IPS-15b (cell line): ENCODE data around the gene SF3A1.

Source experiments
- H3K27me3 ChIP-seq: one replicate; pipeline ENCODE4 v1.6.1; 2013; ENCODE audit warnings: low read length; ENCODE audit not compliant: control insufficient read depth, insufficient read depth
- H3K36me3 ChIP-seq: one replicate; pipeline ENCODE4 v1.6.1; 2013; ENCODE audit warnings: low read length; ENCODE audit not compliant: control insufficient read depth, insufficient read depth
- H3K4me1 ChIP-seq: one replicate; pipeline ENCODE4 v1.6.1; 2013; ENCODE audit warnings: mild to moderate bottlenecking, low read length; ENCODE audit not compliant: control insufficient read depth, insufficient read depth
- H3K4me3 ChIP-seq: one replicate; pipeline ENCODE4 v1.5.1; 2013; ENCODE audit warnings: low read depth, low read length
- H3K9ac ChIP-seq: one replicate; pipeline ENCODE4 v1.6.1; 2013; ENCODE audit warnings: low read depth, mild to moderate bottlenecking, low read length
- H3K9me3 ChIP-seq: one replicate; pipeline ENCODE4 v1.6.1; 2013; ENCODE audit warnings: mild to moderate bottlenecking, low read length; ENCODE audit not compliant: control insufficient read depth, insufficient read depth

The SF3A1 gene

GRCh38 chr22:30315962-30316576, 40.6 kb downstream of the SF3A1 start:
- H3K36me3 ChIP-seq = no peaks in the 10 kb centered on the region
- no peak overlapping the region for H3K9ac ChIP-seq
- H3K4me3 ChIP-seq = no peak overlapping the region
- no peaks in the 10 kb centered on the region for H3K9me3 ChIP-seq
- H3K4me1 ChIP-seq = no peaks in the 10 kb centered on the region
- no peaks in the 10 kb centered on the region for H3K27me3 ChIP-seq

DNA sequence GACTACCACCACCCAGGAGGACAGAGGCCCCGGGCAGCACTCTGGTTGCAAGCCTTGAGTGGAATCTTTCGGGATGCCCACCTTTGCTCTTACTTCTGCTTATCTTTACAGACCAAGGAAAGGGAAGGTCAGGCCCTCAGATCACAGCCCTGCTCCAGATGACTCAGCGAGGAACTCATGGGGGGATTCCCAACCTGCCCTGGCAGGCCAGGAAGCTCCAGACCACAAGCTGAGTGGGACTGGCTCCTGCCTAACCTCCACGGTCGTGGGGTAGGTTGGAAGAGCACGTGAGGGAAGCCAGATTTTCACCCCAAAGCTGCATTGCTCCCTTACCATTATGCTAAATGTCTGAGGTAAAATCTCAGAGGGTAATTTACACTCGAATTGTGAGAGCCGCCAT, 41.8 kb downstream of the SF3A1 start:
- Histone ChIP-seq H3K4me3 (no peak overlapping the region), H3K9ac (no peak overlapping the region), H3K4me1 (peaks cover 3% of the 10 kb centered on the region), H3K27me3 (no peaks in the 10 kb centered on the region), H3K9me3 (no peaks in the 10 kb centered on the region), H3K36me3 (no peaks in the 10 kb centered on the region)

DNA sequence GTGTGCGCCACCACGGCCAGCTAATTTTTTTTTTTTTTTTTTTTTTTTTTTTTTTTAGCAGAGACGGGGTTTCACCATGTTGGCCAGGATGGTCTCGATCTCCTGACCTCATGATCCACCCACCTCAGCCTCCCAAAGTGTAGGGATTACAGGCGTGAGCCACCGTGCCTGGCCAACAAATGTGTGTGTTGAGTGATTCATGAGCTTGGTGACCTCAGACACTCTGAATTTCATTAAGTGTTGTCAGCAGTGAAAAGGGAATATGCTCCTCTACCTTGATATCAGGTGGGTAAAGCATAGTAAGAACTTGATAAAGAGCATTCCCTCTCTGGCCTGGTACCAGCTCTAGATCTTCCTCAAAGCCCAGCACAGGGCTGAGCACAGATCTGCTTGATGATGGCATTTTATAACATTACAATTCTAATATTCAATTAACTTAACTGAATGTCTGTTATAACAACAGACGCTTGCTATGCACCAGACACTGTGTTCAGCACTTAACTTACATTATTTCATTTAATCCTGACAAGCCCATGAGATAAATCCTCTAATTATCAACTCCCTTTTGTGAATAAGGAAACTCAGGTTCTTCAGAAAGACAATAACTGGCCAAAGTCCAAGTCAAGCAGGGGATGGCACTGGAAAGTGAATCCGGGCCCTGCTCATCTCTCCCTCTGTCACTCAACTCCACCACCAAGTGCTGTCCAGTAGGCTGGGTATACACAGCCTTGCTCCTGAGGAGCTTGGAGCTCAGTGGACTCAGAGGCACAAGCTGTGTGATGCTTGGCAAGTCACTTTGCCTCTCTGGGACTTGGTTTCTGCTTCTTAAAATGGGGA, 42.9 kb downstream of the SF3A1 start:
- H3K4me3 ChIP-seq = no peak overlapping the region
- no peak overlapping the region for H3K9ac ChIP-seq
- H3K9me3 ChIP-seq = no peaks in the 10 kb centered on the region
- H3K4me1 ChIP-seq = peaks cover 3% of the 10 kb centered on the region
- H3K36me3 ChIP-seq = no peaks in the 10 kb centered on the region
- no peaks in the 10 kb centered on the region for H3K27me3 ChIP-seq

- no peak overlapping the region for H3K9ac ChIP-seq
- no peaks in the 10 kb centered on the region for H3K9me3 ChIP-seq
- no peaks in the 10 kb centered on the region for H3K27me3 ChIP-seq
- no peak overlapping the region for H3K4me3 ChIP-seq
- H3K4me1 ChIP-seq = peaks cover 3% of the 10 kb centered on the region
- no peaks in the 10 kb centered on the region for H3K36me3 ChIP-seq
Measured at GRCh38 chr22:30312053-30312452, 44.6 kb downstream of the SF3A1 start.

DNA sequence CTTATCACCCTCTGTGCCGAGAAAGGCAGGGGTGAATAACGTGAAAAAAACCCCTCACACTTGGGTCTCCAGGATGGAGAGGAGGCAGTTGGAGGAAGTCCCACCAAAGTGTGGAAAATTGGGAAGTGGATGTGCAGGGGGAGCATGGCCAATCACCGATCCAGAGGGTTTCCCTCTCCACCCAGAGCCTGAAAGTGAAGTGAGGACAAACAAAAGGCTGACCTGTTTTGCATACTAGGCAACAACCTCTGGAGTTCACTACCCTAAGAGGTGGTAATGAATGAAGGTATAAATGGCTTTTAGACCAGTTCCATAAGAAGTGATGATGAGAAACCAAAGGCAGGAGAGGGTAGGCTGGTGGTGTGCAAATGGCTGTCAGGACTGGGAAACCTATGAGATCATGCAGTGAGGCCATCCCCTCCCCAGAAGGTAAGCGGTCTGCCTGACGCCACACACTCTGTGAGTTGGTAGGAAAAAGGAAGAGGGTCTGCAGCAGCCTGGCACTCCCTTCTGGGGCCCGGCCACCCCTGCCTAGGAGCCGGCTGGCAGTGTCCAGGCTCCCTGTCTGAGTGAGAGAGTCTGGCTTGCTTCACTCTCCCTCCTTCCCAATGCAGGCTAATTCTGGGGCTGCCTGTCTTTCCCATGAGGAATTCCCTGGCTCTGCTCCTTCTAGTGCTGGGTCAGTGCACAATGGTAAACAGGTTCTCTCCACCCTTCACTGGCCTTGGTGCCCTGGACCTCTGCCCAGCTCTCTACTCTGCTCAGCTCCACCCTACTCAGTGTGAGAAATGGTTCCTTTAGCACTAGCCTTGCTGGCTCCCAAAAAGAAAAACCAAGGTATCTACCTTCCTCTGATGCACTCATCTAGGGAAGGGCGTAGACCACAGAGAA, 45.6 kb downstream of the SF3A1 start:
- Histone ChIP-seq H3K4me3 (no peak overlapping the region), H3K9ac (no peak overlapping the region), H3K27me3 (no peaks in the 10 kb centered on the region), H3K36me3 (no peaks in the 10 kb centered on the region), H3K4me1 (peaks cover 3% of the 10 kb centered on the region), H3K9me3 (no peaks in the 10 kb centered on the region)

DNA sequence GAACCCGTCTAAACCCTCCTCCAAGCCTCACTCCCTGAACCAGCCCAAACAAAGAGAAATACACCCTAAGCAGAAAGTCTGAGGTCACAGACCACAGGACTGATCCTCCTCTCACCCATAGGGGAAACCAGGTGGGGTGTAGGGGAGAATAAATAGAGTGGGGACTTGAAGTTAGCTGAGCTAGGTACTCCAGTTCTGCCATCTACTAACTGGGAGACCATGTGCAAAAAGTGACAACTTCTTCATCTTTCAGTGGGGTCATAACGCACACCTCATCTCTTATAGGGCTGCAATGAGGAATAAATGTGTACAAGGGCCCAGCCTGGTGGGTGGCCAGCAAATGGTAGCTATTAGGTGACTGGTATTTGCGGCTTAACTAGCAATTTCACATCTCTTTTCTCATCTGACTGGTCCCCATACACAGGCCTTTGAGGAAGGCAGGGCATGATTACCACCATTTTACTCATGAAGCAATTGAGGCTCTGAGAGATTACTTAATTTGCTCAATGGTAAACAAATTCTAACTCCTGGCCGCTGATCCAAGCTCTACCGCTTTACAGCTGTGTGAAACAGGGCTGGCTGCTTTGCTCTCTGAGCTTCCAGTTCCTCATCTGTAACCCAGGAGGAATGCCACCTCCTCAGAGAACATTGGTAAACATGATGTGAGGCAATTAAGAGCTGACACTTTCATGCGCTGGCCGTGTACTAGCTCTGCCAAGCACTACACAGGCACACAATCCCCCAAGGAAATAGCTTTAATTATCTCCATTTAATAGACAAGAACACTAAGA, 46.5 kb downstream of the SF3A1 start:
- Histone ChIP-seq H3K4me1 (peaks cover 3% of the 10 kb centered on the region), H3K9ac (peak overlapping the region; percentile 16), H3K36me3 (no peaks in the 10 kb centered on the region), H3K27me3 (no peaks in the 10 kb centered on the region), H3K9me3 (no peaks in the 10 kb centered on the region), H3K4me3 (no peak overlapping the region)

GRCh38 chr22:30308518-30309230, 48.0 kb downstream of the SF3A1 start:
- Histone ChIP-seq H3K9me3 (no peaks in the 10 kb centered on the region), H3K9ac (no peak overlapping the region), H3K4me3 (no peak overlapping the region), H3K36me3 (no peaks in the 10 kb centered on the region), H3K27me3 (no peaks in the 10 kb centered on the region), H3K4me1 (peaks cover 3% of the 10 kb centered on the region)

- Histone ChIP-seq H3K27me3 (no peaks in the 10 kb centered on the region), H3K4me3 (no peak overlapping the region), H3K9ac (no peak overlapping the region), H3K4me1 (peaks cover 3% of the 10 kb centered on the region), H3K36me3 (no peaks in the 10 kb centered on the region), H3K9me3 (no peaks in the 10 kb centered on the region)
Measured at GRCh38 chr22:30308093-30308492, 48.6 kb downstream of the SF3A1 start.

DNA sequence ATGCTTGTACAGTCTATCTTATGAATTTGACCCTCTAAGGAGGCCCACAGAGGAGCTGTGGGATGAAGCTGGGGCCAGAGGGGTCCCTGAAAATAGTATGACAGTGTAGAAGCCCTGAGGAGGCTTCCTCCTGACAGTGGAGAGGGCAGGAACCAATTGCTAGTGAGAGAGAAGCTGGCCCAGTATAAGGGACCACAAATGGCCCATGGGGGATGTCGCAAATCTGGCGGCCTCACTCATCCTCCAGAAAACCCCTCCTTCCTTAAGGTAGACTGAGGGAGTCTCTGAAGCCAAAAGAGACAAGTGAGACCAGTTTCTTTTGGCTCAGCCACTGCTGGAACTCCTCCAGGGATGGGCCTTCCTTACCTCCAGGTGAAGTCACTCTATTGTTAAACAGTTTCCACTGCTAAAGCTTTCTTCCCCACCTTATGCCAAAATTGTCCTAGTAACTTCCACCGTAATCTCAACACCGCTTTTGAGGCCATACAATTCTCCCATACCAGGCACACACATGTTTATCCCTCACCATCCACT, 49.6 kb downstream of the SF3A1 start:
- Histone ChIP-seq H3K36me3 (no peaks in the 10 kb centered on the region), H3K9ac (no peak overlapping the region), H3K27me3 (no peaks in the 10 kb centered on the region), H3K4me1 (peaks cover 3% of the 10 kb centered on the region), H3K4me3 (no peak overlapping the region), H3K9me3 (no peaks in the 10 kb centered on the region)

DNA sequence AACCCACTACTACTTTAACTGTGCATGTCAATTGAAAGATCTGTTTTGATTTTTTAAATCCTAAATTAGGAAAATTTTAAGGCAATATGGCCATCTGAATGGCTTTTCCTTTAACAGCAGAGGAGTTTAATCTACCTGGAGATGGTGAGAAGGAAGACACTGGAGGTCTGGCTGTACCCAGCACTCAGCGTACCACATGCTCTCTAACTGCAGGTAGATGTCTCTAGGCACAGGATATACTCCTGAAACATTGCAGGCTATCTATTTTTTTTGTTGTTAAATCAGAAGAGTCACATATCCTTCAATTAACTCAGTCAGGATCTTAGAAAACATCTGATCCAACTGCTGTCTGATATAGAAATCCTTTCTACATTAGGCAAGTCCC, 50.1 kb downstream of the SF3A1 start:
- Histone ChIP-seq H3K4me3 (no peak overlapping the region), H3K4me1 (peaks cover 3% of the 10 kb centered on the region), H3K9me3 (no peaks in the 10 kb centered on the region), H3K9ac (no peak overlapping the region), H3K27me3 (no peaks in the 10 kb centered on the region), H3K36me3 (no peaks in the 10 kb centered on the region)
